ENCODE results near the gene RALGAPA2.

Gene RALGAPA2

DNA sequence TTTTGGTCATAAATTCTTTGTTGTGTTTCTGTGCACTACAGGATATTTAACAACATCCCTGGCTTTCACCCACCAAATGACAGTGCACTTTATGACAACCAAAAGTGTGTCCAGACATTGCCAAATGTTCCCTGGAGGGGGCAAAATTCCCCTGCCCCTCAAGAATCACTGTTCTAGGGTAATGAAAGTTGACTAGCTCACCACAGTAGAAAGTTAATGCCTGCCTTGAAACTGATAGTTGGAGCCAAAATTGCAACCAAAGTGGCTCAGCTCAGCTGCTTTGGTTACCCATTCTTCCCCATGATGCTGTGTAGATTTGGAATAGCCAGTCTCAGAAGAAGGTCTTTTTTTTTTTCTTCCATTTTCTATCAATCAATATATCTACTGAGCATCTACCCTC lies 150.6 kb downstream of the RALGAPA2 start:
- no peak overlapping the region for H3K4me3 ChIP-seq (ENCODE audit: low read depth, low read length)
- TF ChIP-seq, protein P1, sequence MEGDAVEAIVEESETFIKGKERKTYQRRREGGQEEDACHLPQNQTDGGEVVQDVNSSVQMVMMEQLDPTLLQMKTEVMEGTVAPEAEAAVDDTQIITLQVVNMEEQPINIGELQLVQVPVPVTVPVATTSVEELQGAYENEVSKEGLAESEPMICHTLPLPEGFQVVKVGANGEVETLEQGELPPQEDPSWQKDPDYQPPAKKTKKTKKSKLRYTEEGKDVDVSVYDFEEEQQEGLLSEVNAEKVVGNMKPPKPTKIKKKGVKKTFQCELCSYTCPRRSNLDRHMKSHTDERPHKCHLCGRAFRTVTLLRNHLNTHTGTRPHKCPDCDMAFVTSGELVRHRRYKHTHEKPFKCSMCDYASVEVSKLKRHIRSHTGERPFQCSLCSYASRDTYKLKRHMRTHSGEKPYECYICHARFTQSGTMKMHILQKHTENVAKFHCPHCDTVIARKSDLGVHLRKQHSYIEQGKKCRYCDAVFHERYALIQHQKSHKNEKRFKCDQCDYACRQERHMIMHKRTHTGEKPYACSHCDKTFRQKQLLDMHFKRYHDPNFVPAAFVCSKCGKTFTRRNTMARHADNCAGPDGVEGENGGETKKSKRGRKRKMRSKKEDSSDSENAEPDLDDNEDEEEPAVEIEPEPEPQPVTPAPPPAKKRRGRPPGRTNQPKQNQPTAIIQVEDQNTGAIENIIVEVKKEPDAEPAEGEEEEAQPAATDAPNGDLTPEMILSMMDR (IDR thresholded peaks at IDR 0.05; ENCODE audit: borderline replicate concordance, insufficient read depth, low read depth, low read length) = no peak

DNA sequence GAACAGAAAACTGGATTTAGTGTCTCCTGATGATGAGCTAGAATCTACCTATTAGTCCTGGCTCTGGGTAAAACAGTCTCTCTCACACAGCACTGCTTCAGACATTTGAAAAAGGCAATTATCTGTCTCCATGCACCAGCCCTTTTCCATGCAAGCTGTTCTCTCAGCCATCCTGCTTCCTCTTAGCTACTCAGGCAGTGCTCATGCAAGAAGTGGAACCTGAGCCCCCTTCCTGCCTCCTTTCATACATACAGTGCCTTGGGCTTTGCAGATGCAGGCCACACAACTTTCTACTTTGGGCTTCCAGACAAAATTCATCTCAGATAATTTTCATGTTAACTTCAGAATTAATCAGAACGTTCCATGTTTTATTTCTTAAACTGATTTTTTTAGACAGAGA lies 151.3 kb downstream of the RALGAPA2 start:
- H3K4me3 ChIP-seq (ENCODE audit: low read depth, low read length) = no peak overlapping the region
- TF ChIP-seq, protein P1 (IDR thresholded peaks at IDR 0.05; ENCODE audit: borderline replicate concordance, insufficient read depth, low read depth, low read length) = no peak

DNA sequence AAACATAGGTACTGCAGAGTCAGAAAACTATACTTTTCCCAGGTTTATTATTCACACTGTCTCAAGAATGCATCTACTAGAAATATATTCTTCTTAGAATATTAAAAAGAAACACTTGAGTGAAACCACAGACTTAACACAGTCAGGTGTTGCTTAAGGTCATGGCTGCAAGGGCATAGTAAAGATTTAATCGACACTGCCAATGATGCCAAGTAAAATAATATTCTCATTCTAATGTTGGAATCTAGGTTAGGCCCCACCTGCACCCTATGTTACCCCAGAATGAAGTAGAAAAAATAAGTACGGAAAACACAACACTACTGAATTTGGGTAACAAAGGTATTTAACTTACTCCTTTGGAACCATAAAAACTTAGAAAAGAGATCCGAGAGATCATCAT lies 155.0 kb downstream of the RALGAPA2 start:
- H3K4me3 ChIP-seq (ENCODE audit: low read depth, low read length) = no peak overlapping the region
- TF ChIP-seq, protein P1 (IDR thresholded peaks at IDR 0.05; ENCODE audit: borderline replicate concordance, insufficient read depth, low read depth, low read length) = no peak

DNA sequence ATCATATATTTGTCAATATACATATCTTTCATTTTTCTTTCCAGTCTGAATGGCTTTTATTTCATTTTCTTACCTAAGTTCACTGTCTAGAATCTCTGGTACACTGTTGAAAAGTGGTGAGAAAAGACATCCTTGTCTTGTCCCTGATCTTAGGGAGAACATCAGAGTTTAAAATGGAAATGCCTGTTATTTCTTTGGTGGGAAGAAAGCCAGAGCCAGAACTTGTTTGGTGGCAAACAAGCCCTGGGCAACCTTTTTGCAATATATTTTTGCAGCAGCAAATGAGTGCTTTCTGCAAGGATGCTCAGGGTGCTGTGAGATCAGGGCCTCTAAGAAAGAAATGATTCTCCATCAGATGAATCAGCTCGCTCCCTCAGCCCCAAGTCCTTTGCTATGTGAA lies 156.6 kb downstream of the RALGAPA2 start:
- TF ChIP-seq, protein P1 (IDR thresholded peaks at IDR 0.05; ENCODE audit: borderline replicate concordance, insufficient read depth, low read depth, low read length) = no peak

DNA sequence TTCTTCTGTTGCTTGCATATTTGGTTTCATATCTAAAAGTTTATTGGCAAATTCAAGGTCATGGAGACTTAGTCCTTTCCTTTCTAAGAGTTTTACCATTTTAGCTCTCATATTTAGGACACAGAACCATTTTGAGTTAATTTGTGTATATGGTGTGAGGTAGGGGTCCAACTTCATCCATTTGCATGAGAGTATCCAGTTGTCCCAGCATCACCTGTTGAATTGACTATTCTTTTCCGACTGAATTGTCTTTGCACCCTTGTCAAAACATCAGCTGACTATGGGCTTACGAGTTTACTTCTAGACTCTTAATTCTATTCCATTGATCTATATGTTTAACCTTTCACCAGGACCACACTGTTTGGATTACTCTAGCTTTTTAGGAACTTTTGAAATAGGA lies 157.5 kb downstream of the RALGAPA2 start:
- TF ChIP-seq, protein P1 (IDR thresholded peaks at IDR 0.05; ENCODE audit: borderline replicate concordance, insufficient read depth, low read depth, low read length) = no peak
- no peak overlapping the region for H3K4me3 ChIP-seq (ENCODE audit: low read depth, low read length)

More for the DNA sequence above, 156.6 kb downstream of the RALGAPA2 start:
- no peak overlapping the region for H3K4me3 ChIP-seq (ENCODE audit: low read depth, low read length)

DNA sequence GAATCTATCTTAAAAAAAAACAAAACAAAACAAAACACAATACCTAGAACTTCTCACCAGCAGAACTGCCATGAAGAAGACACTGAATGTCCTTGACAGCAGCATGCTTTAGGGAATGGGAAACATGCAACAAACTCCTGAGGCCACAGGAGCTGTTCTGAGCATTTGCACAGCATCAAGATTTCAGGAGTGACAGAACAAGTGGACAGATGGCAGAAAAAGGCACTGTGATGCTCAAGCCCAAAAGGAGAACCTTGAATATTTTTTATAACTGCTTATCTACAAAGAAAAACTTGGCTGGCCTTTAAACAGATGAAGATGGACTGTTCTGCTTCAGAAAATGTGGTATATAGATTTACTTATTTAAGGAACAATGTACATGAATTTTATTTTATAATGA lies 158.9 kb downstream of the RALGAPA2 start:
- H3K4me3 ChIP-seq (ENCODE audit: low read depth, low read length) = no peak overlapping the region
- TF ChIP-seq, protein P1 (IDR thresholded peaks at IDR 0.05; ENCODE audit: borderline replicate concordance, insufficient read depth, low read depth, low read length) = no peak

DNA sequence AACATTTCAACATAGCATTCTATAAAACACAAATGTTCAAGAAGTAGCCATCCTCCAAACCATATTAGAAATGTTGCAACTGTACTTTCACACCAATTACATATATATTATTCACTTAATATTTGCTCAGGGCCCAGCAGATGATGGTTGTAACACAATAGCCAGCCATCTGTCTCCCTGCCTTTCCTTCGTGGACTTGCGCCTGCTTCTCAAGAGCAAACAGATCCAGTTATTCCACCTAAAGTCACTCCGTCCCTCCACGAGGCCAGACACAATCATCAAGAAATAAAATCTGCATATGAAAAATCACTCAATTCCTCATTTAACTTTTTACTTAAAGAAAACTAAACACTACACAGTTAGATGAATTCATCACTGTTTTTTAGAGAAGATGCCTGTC lies 160.4 kb downstream of the RALGAPA2 start:
- TF ChIP-seq, protein P1 (IDR thresholded peaks at IDR 0.05; ENCODE audit: borderline replicate concordance, insufficient read depth, low read depth, low read length) = no peak
- H3K4me3 ChIP-seq (ENCODE audit: low read depth, low read length) = no peak overlapping the region
